AG20443 (cell line): ENCODE measurements around the gene LCE4A.
"Not testable (repeated sequence)": the region's sequence is repeated elsewhere in the genome, so short reads cannot be mapped to it uniquely, and the experiment has no call there.

ENCODE experiments used
- DNase-seq: peaks from one replicate; pipeline ENCODE4 v3.0.0; 2012; ENCODE audit warnings: low spot score, mixed read lengths

LCE4A gene, protein sequence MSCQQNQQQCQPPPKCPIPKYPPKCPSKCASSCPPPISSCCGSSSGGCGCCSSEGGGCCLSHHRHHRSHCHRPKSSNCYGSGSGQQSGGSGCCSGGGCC

DNA sequence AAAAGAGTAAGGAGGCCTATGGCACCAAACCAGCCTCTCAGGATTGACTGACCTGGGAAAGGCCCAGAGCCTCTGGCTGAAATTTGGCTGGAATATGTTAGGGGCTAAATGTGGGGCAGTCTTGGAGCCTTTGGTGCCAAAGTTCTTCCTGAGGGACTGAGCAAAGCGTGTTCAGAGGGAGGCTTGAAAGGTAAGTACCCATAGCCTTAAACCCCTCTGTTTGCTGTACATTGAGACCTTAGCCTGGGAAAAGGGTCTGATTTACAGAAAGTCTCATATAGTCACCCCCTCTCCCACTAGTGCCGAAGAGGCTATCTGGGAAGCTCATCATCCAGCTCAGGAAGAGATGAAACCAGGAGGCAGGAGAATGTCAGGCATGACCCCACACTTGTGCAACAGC lies at the start of gene LCE4A:
Gene LCE4A (plus strand): TSS at position 301 of the 400 bp plus-strand sequence. CDS start 916 bp downstream, outside the sequence.
- no peak for DNase-seq

DNA sequence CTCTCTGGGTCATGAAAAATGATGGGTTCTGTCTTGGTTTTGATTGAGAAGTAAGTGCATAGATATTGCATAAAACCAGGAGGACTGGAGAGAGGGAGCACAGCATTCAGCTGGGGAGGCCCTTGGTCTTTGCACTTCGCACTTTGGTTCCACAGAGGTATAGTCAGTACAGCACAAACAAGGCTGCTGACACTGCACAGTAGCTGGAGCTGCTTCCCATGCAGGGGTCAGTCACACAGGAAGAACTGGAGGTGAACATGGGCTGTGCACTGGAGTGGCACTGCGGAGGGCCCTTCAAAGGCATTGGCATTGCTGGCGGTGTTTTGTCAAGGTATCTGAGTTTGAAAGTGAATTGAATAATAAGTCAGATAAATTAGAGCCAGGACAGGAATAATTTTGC lies 49.3 kb upstream of the LCE4A start:
- no peak for DNase-seq

DNA sequence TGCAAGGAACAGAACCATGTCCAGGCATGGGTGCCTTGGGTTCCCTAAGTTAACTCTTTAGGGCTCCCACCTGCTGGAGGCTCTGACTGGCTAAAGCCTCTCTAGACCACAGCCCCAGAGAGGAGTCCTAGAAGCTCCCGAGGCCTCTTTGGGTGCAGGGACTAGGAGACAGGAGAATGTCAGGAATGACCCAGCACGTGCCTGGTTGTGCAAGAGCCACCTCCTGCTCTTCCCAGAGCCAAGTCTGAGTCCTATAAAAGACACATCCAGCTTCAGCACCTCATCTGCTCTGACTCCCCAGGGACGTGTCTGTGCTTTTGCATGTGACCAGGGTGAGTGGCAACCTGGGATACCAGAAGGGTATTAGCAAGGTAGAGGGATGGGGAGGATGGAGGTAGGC lies 44.9 kb upstream of the LCE4A start, which contains the start of gene LCE2D:
Gene LCE2D (plus strand): TSS at position 283 of the 400 bp plus-strand sequence. CDS start 726 bp downstream, outside the sequence.
- DNase-seq: no peak

DNA sequence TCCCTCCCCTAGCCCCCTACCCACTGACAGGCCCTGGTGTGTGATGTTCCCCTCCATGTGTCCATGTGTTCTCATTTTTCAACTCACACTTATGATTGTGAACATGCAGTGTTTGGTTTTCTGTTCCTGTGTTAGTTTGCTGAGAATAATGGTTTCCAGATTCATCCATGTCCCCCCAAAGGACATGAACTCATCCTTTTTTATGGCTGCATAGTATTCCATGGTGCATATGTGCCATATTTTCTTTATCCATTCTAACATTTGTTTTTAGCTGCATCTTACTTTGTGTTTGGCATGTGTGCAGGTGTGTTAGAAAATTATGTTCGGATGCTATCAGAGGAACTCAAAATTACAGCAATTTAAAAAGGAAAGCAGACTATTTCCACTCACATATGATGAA lies 41.8 kb upstream of the LCE4A start:
- DNase-seq: not testable (repeated sequence)

DNA sequence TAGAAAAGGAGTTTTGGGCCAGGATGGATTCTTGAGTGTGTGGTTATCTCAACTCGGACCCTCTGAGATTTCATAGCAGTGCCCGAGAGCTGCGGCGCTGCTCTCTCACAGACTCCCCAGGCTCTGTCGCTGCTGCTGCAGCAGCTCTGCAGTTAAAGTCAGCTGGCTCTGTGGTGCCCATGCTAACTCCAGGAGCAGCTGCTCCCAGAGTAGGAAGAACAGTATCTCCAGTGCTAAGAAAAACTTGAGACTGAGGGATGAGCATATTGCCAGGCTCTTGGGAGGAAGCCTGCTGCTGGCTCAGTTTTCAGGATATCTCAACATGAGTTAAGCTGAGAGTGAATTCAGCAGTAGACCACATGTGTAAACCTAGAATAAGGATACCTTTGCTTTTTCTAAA lies 40.3 kb upstream of the LCE4A start:
- no peak for DNase-seq

DNA sequence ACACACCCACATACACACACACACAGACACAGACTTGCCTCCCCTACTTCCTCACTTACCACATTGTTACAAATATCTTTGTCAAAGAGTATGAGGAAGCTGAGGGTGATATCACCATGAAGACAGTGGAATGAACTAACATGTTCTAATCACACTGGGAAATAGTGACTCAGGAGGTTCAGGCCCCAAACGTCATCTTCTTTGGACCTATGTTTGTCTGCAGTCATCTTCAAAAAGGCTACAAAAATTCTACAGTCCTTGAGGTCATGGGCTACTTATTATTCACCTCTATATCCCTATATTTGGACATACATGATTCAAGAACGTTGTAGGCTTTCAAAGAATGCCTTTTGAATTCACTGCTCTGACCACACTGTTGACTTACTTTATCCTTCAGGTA lies 34.9 kb upstream of the LCE4A start:
- DNase-seq: no peak

DNA sequence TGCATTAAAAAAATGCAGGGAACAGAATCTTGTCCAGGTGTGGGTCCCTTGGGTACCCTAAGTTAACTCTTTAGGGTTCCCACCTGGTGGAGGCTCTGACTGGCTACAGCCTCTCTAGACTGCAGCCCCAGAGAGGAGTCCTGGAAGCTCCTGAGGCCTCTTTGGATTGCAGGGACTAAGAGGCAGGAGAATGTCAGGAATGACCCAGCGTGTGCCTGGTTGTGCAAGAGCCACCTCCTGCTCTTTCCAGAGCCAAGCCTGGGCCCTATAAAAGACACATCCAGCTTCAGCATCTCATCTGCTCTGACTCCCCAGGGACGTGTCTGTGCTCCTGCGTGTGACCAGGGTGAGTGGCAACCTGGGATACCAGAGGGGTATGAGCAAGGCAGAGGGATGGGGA lies 33.0 kb upstream of the LCE4A start, which contains the start of gene LCE2C:
Gene LCE2C (plus strand): TSS at position 297 of the 400 bp plus-strand sequence. CDS start 737 bp downstream, outside the sequence.
- DNase-seq: not testable (repeated sequence)

DNA sequence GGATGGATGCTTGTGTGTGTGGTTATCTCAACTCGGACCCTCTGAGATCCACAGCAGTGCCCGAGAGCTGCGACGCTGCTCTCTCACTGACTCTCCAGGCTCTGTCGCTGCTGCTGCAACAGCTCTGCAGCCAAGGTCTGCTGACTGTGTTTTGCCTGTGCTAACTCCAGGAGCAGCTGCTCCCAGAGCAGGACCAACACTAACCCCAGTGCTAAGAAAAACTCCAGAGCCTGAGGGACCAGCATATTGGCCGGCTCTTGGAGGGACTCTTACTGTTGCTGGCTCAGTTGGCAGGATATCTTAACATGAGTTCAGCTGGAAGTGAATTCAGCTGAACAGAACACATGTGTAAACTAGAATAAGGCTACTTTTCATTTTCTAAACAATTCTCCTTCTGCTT lies 28.5 kb upstream of the LCE4A start:
- no peak for DNase-seq

DNA sequence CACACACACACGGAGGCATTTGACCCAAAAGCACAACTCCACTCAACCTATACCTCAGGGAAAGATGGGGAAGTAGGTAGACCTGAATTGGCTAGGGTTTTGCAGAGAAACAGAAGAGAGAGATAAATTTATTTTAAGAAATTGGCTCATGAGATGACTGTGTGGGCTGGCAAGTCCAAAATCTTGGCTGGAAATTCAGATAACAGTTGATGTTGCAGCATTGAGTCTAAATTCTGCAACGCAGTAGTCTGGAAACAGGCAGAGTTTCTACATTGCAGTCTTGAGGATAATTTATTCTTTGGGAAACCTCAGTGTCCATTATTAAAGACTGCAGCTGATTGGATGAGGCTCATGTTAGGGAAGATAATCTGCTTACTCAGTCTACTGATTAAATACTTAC lies 26.3 kb upstream of the LCE4A start:
- DNase-seq: no peak

DNA sequence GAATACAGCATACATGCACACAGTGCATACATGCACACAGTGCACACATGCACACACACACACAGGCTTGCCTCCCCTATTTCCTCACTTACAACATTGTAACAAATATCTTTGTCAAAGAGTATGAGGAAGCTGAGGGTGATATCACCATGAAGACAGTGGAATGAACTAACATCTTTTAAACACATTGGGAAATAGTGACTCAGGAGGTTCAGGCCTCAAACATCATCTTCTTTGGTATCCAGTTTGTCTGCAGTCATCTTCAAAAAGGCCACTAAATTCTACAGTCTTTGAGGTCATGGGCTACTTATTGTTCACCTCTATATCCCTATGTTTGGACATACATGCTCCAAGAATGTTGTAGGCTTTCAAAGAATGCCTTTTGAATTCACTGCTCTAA lies 24.1 kb upstream of the LCE4A start:
- no peak for DNase-seq

DNA sequence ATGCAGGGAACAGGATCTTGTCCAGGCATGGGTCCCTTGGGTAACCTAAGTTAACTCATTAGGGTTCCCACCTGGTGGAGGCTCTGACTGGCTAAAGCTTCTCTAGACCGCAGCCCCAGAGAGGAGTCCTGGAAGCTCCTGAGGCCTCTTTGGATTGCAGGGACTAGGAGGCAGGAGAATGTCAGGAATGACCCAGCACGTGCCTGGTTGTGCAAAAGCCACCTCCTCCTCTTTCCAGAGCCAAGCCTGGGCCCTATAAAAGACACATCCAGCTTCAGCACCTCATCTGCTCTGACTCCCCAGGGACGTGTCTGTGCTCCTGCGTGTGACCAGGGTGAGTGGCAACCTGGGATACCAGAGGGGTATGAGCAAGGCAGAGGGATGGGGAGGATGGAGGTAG lies 22.1 kb upstream of the LCE4A start, which contains the start of gene LCE2B:
Gene LCE2B (plus strand): TSS at position 301 of the 400 bp plus-strand sequence. CDS start 721 bp downstream, outside the sequence.
- not testable (repeated sequence) for DNase-seq

DNA sequence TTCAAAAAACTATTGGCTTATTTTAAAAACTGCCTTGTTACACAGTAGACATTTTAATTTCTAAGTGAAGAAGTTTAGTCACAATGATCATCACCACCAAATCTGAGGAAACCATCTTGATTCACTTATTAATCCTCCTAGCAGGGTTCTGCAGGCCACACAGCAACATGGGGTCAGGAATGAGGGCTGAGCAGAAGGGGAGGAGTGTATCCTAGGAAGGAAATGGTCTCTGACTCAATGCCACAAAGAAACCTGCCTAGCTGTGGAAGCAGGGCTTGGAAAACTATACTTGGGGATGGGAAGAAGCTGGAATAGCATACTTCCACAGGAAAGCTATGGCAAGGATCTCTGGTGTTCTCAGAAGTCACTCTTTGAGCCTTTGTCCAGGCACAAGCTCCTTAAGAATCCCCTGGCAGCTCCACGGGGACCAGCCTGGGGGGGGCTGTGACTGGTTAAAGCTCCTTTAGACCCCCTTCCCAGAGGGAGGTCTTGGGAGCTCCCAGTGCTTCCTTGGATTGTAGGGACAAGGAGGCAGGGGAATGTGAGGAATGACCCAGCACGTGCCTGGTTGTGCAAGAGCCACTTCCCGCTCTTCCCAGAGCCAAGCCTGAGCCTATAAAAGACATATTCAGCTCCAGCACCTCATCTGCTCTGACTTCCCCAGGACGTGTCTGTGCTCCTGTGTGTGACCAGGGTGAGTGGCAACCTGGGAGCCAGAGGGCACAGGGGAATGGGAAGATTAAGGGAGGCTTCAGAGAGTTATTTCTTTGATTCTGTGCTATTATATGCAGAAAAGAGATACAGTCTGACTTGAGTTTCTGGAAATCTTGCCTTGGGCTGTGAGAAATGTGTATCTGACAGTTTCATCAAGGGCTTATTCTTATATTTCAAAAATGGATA lies 10.0 kb upstream of the LCE4A start, which contains the start of gene LCE2A:
Gene LCE2A (plus strand): TSS at position 645 of the 900 bp plus-strand sequence. CDS start 557 bp downstream, outside the sequence.
- no peak for DNase-seq

DNA sequence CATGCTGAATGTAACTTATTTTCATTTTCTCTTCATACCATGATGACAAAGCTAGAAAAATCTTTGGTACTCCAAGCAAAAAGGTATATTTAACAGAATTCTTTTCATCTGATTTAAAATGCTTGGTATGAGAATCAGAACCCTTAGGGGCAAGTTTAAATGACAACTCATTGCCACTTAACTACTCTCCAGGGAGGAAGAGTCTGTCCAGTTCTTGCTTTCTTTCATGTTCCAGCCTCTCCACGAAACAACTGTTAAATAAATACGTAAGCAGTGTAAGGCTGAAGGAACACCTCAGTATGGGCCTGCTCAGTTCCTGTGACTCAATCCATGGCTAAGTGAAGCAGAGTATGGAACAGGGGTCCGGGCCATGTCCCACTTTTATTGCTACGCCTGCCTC lies 8.2 kb upstream of the LCE4A start:
- no peak for DNase-seq

DNA sequence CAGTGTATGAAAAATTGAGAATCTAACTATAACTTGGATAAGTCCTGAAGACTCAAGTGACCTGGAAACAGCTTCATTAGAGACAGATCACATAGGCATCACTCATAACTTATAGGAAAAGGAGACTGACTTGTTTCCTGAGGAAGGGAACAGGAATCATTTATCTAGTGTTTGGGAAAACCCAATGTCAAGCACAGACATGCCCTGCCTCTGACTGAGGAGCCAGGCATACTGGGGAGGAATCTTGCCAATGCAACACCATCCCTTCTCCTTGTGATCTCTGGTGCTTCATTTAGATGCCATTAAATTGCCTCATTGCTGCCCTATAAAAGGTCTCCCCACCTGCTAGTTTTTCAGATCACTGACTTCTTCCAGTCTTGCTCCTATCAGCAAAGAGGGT lies 10.3 kb downstream of the LCE4A start:
- DNase-seq: no peak

DNA sequence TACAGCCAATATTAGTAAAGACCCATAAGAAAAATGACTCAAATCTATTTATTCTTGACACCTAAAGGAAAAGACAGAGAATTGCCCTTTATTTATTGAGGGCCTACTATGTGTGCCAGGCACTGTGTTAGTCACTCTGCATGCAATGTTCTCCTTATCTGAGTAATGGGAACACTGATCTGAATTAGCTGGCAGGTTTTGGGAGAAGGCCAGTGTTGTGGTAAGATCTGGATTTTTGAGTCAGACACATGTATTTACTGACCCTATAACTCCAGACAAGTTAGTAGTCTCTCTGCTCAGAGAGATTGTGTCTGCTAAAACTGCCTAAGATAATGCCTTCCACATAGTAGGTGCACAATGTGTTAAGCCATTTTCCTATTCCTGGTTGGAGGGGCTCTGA lies 17.3 kb downstream of the LCE4A start:
- DNase-seq: no peak

DNA sequence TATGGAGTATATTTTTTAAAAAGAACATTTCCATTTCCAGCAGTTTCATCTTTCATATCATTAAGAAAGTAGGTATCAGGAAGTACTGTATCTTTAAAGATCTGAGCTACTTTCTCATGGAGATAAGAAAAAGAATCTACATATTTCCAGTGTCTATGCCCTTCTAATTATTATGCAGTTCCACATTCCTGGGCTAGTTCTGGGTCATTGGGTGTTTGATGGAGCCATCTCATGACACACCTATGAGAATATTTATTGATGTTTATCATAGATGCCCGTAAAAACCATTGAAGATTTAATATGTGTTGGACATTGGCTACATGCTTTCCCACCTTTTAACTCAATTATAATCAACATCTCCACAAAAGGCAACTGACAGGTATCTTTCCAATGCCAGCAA lies 21.0 kb downstream of the LCE4A start:
- DNase-seq: no peak

DNA sequence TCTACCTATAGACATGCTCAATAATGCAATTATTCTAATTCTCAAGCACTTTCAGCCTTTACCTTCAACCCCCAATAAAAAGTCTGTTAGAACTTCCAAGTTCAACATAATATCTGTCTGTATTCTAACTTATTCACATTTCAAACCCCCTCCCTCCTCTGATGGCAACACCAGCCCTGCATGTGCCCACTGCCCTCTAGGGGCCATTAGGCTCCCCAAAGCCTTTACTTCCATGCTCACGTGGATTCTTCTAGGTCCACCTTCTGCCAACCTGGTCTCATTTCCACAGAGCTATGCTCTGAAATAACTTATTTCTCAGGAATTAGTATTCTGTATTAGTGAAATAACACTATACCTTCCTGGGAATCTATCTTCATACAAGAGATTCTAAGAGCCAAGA lies 27.7 kb downstream of the LCE4A start:
- DNase-seq: no peak

DNA sequence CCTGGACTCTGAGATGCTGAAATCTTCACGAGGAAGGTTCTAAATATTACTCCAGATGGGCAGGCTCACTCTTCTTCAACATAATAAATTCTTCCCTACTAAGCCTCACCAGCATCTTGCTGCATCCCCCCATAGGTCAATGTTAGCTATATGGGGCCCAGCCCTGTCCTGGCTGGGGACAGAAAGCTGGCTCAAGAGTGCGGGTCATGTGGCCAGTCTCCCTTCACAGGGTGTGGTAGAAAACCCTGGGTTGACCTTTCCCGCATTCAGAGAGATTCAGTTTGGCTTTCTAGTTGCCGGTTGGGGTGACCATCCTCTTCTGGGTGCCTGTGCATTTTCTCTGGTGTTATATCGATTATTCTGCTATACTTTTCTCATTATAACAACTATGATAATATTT lies 30.0 kb downstream of the LCE4A start:
- no peak for DNase-seq

DNA sequence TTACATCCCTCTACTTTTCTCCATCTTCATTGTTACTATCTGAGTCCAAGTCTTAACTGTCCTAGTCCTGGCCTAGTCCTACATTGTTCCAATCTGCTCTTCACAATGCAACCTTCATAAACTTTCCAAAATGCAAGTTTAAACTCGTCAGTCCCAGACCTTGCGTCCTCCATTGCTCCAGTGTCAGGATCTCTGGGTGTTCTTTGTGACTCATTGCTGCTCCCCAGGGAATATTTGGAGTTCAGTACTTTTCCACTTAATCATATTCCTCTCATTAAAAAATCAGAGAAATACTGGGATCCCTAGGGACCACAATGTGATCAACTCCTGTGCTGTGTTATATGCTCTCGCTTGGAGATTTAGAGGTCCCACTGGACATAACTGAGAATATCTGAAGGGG lies 31.9 kb downstream of the LCE4A start:
- DNase-seq: no peak

DNA sequence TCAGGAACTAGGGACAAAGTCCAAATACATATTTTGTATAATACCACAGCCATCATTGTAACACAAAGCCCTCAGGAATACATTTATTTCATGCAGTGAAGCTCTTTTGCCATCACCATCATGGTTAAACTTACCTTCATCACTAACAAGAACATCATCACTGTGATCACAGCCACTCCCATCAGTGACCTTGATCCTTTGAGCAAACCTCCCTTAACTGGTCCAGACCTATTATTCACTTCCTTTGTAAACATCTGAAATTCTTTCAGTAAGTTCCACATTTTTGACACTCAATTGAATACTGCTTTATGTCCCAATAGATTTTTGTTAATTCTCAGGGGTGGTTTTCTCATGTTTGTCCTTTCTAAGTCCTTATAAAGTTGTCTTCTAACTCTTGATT lies 33.7 kb downstream of the LCE4A start:
- no peak for DNase-seq

DNA sequence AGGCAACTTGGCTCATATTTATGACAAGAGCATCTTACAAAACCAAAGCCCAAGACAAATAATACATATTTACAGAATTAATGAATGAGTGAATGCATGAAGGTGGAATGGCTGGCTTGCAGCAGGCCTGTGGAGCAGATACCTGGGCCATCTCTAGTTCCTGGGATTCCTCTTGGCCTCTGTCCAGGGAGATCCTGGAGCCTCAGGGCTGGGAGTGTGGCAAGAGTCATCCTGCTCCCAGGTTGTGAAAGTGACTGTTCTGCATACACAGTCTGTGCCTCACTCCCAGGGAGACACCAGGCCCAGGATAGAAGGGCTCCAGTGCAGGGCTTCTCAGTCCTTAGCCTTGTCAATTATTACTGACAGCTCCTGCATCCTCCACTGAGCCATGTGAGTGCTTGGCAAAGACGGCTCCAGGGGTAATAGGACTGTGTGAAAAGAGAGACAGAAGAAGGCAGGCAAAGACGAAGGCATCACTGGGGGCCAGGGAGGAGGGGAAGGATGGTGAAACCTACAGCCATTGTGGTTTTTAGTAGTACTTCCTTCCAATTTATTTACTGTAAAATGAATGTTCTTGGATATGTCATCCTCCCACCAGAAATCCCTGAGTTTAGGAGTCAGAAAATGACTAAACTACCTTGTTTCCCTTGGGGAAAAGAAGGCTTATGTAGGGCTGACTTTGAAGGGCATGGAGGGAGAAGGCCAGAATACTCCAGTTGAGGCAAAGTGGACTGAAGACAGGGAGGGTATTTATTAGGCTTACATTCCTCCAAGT lies 35.6 kb downstream of the LCE4A start:
- no peak for DNase-seq

DNA sequence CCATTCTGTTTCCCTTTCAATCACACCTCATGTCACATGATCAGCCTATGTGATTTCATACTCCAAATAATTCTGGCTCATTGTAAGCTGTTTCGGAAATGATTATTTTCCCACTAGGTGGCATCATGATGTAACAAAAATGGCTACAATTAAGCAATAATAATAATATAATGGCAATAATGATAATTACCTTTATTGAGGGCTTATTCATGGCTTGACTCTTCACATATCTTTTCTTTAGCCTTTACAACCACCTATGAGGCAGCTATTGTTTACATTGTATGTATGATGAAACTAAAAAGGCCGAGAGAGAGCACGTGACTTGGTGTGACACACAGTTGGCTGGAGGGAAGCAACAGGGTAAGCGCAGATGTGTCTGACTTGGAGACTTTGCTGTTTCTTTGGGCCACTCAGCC lies 37.3 kb downstream of the LCE4A start:
- no peak for DNase-seq
